Muscle of back (tissue), 11 donors: ENCODE measurements around the gene TMEM169. TPM values are rescaled to one million over a fixed set of nuclear protein-coding genes. Genes with fewer than 3 reads are reported as not detected.
"Not testable (repeated sequence)": the region's sequence is repeated elsewhere in the genome, so short reads cannot be mapped to it uniquely, and the experiment has no call there.

Source experiments
- DNase-seq, 3 donors: peaks; one replicate each; pipeline versions ENCODE4 v3.0.0 to v3.0.0-alpha.2; 2013
- polyA plus RNA-seq, 10 donors: library from polyadenylated mRNA; unstranded; fragments of 120-200 nt; gene quantifications; one replicate each; pipeline ENCODE4 v1.2.1, GENCODE V29; 2013; ENCODE audit not compliant: insufficient read length in 10 of 10

TMEM169 gene
- polyA plus RNA-seq, 10 donors, result 2.9 to 6.2 (median 3.9) TPM

DNA sequence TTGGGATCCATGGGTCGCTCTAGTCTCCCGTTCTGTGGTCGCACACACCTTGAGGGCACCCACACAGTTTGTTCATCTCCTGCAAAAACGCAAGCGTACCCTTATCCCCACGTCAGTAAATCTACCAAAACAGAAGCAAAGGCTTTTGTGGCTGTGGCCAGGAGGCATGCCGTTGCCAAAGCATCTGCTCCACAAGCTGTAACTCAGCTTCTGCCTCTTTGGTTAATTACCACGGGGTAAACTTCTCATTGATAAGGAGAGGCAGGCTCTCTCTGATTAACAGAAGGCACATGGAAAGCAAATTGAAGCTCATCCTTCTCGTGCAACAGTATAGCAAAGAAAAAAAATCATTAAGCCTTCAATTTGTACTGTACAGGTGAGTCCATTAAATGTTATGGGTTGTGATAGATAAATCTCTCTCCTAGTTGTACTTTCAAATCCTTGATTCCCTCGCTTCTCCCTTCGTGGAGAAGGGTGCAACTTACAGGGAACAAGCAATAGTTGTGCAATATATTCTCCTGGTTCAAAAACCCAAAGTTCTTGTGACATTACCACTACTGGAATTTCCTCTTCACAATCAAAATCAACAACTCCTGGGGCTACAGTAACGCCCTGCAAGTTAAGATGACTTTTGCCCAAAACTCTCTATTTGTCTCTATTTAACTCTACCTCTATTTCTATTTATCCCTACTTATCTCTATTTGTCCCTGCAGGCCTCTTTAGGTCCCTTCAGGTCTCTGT lies 10.4 kb upstream of the TMEM169 start:
- no peak for DNase-seq

DNA sequence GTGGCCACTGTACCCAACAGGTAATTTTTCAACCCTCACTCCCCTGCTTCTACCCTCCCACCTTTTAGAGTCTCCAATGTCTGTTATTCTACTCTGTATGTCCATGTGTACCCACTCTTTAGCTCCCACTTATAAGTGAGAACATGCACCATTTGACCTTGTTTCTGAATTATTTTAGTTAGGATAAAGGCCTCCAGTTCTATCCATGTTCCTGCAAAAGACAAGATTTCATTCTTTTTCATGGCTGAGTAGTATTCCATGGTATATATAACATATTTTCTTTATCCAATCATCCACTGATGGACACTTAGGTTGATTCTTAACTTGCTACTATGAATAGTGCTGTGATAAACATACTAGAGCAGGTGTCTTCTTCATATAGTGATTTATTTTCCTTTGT lies 9.2 kb upstream of the TMEM169 start:
- no peak for DNase-seq

DNA sequence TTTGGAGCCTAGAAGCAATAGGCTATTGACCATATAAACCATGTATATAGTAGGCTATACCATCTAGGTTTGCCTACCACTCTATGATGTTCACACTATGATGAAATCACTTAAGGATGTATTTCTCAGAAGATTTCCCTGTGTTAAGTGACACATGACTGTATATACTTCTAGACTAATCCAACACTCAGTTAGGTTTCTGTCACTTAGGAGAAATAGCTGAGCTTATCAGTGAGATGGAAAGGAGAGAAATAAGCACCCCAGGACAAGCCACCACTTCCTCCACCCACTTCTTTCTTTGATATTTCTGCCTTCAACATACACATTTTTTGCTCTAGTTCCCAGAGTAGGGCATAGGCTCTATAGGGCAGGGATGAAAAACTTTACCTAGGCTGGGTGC lies 7.9 kb upstream of the TMEM169 start:
- no peak for DNase-seq

DNA sequence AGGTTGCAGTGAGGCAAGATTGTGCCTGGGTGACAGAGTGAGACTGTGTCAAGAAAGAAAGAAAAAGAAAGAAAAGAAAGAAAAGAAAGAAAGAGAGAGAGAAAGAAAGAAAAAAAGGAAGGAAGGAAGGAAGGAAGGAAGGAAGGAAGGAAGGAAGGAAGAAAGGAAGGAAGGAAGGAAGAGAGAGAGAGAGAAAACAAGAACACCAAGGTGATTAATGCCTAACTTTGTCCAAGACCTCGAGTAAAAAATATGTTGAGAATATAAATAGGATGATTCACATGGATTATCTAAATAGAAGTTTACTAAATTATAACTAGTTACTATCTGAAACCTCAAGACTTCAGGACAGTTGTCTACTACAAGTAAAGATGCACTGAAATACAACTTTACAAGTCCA lies 7.3 kb upstream of the TMEM169 start:
- no peak for DNase-seq

DNA sequence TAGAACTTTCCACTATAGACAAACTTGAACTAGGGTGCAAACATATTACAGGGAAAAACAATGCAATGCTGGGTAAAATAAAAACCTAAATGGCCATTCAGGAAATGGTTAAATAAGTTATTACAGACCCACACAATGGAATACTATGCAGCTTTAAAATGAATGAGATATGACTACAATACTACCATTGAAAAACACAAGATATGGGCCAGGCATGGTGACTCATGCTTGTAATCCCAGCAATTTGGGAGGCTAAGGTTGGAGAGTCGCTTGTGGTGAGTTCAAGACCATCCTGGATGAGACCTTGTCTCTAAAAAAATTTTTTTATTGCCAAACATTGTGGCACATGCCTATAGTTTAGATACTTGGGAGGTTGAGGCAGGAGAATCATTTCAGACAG lies 6.9 kb upstream of the TMEM169 start:
- DNase-seq, result no peak

- no peak for DNase-seq
Measured at GRCh38 chr2:216075510-216076485, 5.9 kb upstream of the TMEM169 start.

DNA sequence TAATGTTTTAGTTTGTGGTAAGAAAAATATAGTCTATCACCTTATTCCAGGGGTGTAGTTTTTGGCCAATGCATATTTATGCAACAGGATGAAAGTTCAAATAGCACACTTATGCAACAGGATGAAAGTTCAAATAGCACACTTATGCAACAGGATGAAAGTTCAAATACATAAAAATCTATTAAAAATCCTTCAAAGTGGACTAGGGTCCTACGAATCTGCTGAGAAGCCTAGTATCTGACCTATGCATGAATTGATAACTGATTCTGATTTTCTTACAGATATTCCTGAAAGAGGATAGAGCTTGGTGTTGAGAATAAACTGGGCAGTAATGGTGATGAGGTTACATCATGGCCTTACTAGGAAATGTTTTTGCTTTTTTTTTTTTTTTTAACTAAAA lies 2.9 kb upstream of the TMEM169 start:
- no peak for DNase-seq

DNA sequence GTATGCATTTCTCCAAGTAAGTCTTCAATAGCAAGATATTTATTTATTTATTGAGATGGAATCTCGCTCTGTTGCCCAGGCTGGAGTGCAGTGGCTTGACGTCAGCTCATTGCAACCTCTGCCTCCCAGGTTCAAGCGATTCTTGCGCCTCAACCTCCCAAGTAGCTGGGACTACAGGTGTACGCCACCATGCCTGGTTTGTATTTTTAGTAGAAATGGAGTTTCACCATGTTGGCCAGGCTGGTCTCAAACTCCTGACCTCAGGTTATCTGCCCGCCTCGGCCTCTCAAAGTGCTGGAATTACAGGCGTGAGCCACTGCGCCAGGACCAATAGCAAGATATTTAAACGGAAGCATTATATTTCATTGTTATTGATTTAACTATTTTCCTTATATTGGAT lies 1.7 kb upstream of the TMEM169 start:
- DNase-seq, result not testable (repeated sequence)

GRCh38 chr2:216081012-216081411 lies 707 bp upstream of the TMEM169 start:
- DNase-seq, result no peak

DNA sequence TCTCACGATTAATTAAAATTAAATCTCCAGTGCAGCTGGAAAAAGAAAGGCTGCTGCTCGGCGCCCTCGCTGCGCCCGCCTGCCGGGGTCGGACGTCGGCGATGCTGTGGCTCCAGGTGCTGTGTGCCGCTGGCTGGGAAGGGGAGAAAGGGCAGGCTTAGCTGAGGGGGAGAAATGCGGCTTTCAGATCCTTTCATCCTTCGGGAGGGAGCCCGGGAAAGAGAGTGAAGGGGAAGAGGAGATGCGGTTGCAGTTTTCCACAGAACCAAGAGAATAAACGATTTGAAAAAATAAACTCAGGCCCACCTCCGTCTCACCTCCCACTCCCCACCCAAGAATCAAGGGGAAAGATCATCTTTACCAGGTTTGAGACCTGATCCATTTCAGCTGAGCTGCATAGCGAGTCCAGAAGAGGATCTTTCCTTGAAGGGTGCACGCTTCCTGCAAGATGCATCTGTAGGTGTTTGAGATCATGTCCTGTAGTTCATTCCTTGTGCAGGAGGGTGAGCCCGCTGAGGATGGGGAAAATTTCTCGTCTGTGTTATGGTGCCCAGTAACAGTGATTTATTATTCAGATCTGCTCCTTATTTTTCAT lies 495 bp downstream of the TMEM169 start:
- DNase-seq, result no peak

DNA sequence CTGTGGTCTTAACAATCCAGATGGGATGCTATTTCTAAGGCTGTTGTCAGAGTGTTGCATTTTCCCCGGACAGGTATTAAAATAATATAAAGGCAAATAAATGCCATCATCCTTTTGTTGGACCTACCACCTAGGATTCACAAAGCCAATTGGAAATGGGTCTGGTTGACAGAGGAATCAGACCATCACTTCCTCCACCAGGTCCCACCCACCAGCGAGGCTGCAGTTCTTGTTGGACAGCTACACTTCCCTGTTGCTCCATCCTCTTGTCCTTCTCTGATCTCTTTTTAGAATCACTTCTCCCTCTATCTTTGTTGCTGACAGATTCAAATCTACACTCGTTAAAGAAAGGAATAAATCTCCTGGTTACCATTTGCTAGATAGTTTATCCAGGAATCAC lies 1.1 kb downstream of the TMEM169 start:
- peak in 1 of 3 donors; percentile 32 for DNase-seq

- peak; percentile 43 to 72 (median 63) for DNase-seq
Measured at GRCh38 chr2:216083464-216084281, 2.0 kb downstream of the TMEM169 start.

GRCh38 chr2:216084547-216084946 lies 2.8 kb downstream of the TMEM169 start:
- DNase-seq, result no peak

DNA sequence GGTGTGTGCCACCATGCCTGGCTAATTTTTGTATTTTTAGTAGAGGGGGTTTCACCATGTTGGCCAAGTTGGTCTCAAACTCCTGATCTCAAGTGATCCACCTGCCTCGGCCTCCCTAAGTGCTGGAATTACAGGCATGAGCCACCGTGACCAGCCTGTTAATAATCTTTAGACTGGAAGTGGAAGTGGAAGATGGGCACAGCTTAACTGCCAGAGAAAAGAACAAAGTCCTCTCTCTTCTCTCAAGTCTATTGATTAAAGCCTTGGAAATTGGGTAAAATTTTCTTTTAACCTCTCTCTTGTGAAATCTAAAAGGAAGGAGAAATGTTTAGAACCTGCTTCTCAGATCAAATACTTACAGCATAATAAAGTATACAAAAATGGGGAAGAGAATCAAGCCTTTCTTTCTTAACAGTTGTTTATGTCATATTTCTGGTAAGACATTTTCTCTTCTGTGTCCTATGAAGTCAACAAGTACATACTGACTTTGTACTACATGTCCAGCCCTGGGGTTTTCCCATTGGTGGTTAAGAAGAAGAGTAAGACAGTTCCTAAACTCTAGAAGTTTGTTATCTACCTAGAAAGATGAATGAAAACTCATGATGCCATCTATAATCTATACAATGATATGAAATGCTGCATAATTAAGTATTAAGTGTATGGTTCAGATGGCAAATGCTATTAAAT lies 4.6 kb downstream of the TMEM169 start:
- DNase-seq, result no peak

GRCh38 chr2:216090369-216090786 lies 8.7 kb downstream of the TMEM169 start:
- no peak for DNase-seq

- DNase-seq, result no peak
Measured at GRCh38 chr2:216092646-216093045, 10.9 kb downstream of the TMEM169 start.

- no peak for DNase-seq
Measured at GRCh38 chr2:216094701-216095100, 13.0 kb downstream of the TMEM169 start.

GRCh38 chr2:216098421-216099334 lies 17.0 kb downstream of the TMEM169 start:
- no peak for DNase-seq

- no peak for DNase-seq
Measured at GRCh38 chr2:216101109-216101508, 19.4 kb downstream of the TMEM169 start.

- DNase-seq, result no peak
Measured at GRCh38 chr2:216103213-216103612, 21.5 kb downstream of the TMEM169 start.
